HEK293 (cell line): ENCODE measurements around the gene ITGB8.

Experiments used
- BCL11A ChIP-seq: fragments of 450-650 bp; formaldehyde crosslinking; IDR thresholded peaks from 2 replicates; pipeline ENCODE4 v1.5.1; 2016; ENCODE audit warnings: low read depth, missing biosample characterization, missing genetic modification characterization
- INSM2 ChIP-seq: fragments of 450-650 bp; formaldehyde crosslinking; IDR thresholded peaks from 2 replicates; pipeline ENCODE4 v1.5.1; 2016; ENCODE audit warnings: missing biosample characterization, missing genetic modification characterization
- MEIS1 ChIP-seq: sonication (generic); formaldehyde crosslinking; IDR thresholded peaks from 2 replicates; pipeline ENCODE4 v1.8.1; 2022; ENCODE audit warnings: missing genetic modification reagents, mild to moderate bottlenecking, borderline replicate concordance
- RBAK ChIP-seq: fragments of 450-650 bp; formaldehyde crosslinking; IDR thresholded peaks from 2 replicates; pipeline ENCODE4 v1.5.1; 2016; ENCODE audit warnings: missing biosample characterization, missing genetic modification characterization
- SCRT1 ChIP-seq: fragments of 450-650 bp; formaldehyde crosslinking; IDR thresholded peaks from 2 replicates; pipeline ENCODE4 v1.5.1; 2016; ENCODE audit warnings: missing biosample characterization, missing genetic modification characterization, borderline replicate concordance
- ZBTB1 ChIP-seq: fragments of 450-650 bp; formaldehyde crosslinking; IDR thresholded peaks from 2 replicates; pipeline ENCODE4 v1.5.1; 2016; ENCODE audit warnings: missing biosample characterization, missing genetic modification characterization
- ZFP37 ChIP-seq: fragments of 450-650 bp; formaldehyde crosslinking; IDR thresholded peaks from 2 replicates; pipeline ENCODE4 v1.5.1; 2016; ENCODE audit warnings: missing biosample characterization, missing genetic modification characterization
- ZNF10 ChIP-seq: fragments of 450-650 bp; formaldehyde crosslinking; IDR thresholded peaks from 2 replicates; pipeline ENCODE4 v1.5.1; 2017; ENCODE audit warnings: missing biosample characterization, missing genetic modification characterization
- ZNF221 ChIP-seq: fragments of 450-650 bp; formaldehyde crosslinking; IDR thresholded peaks from 2 replicates; pipeline ENCODE4 v1.5.1; 2017; ENCODE audit warnings: missing biosample characterization, missing genetic modification characterization, borderline replicate concordance
- ZNF600 ChIP-seq: fragments of 450-650 bp; formaldehyde crosslinking; IDR thresholded peaks from 2 replicates; pipeline ENCODE4 v1.5.1; 2016; ENCODE audit warnings: missing biosample characterization, missing genetic modification characterization
- ZNF658 ChIP-seq: fragments of 450-650 bp; formaldehyde crosslinking; IDR thresholded peaks from 2 replicates; pipeline ENCODE4; 2016; ENCODE audit warnings: missing biosample characterization, missing genetic modification characterization
- TF ChIP-seq, protein P1 (sequence below): fragments of 450-650 bp; formaldehyde crosslinking; IDR thresholded peaks from 2 replicates; pipeline ENCODE4 v1.5.1; 2016; ENCODE audit warnings: missing biosample characterization, missing genetic modification characterization
- TF ChIP-seq, protein P2 (sequence below): fragments of 450-650 bp; formaldehyde crosslinking; IDR thresholded peaks from 2 replicates; pipeline ENCODE4 v1.5.1; 2016; ENCODE audit warnings: missing biosample characterization, missing genetic modification characterization
- TF ChIP-seq, protein P3 (sequence below): fragments of 450-650 bp; formaldehyde crosslinking; IDR thresholded peaks from 2 replicates; pipeline ENCODE4 v1.5.1; 2016; ENCODE audit warnings: missing biosample characterization, missing genetic modification characterization

- no peak for TF ChIP-seq BCL11A (tag by site-specific recombination)
- TF ChIP-seq, protein P1, sequence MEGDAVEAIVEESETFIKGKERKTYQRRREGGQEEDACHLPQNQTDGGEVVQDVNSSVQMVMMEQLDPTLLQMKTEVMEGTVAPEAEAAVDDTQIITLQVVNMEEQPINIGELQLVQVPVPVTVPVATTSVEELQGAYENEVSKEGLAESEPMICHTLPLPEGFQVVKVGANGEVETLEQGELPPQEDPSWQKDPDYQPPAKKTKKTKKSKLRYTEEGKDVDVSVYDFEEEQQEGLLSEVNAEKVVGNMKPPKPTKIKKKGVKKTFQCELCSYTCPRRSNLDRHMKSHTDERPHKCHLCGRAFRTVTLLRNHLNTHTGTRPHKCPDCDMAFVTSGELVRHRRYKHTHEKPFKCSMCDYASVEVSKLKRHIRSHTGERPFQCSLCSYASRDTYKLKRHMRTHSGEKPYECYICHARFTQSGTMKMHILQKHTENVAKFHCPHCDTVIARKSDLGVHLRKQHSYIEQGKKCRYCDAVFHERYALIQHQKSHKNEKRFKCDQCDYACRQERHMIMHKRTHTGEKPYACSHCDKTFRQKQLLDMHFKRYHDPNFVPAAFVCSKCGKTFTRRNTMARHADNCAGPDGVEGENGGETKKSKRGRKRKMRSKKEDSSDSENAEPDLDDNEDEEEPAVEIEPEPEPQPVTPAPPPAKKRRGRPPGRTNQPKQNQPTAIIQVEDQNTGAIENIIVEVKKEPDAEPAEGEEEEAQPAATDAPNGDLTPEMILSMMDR (tag by site-specific recombination) = no peak
- TF ChIP-seq ZNF10 (tag by site-specific recombination) = no peak
- no peak for TF ChIP-seq SCRT1 (tag by site-specific recombination)
- no peak for TF ChIP-seq ZNF600 (tag by site-specific recombination)
- TF ChIP-seq ZNF221 (tag by site-specific recombination) = no peak
- no peak for TF ChIP-seq ZBTB1
- TF ChIP-seq, protein P2, sequence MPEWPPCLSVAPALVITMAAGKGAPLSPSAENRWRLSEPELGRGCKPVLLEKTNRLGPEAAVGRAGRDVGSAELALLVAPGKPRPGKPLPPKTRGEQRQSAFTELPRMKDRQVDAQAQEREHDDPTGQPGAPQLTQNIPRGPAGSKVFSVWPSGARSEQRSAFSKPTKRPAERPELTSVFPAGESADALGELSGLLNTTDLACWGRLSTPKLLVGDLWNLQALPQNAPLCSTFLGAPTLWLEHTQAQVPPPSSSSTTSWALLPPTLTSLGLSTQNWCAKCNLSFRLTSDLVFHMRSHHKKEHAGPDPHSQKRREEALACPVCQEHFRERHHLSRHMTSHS (tag by site-specific recombination) = no peak
- TF ChIP-seq ZFP37 (tag by site-specific recombination) = no peak
- no peak for TF ChIP-seq ZNF658 (tag by site-specific recombination)
- TF ChIP-seq RBAK (tag by site-specific recombination) = no peak
- no peak for TF ChIP-seq MEIS1 (CRISPR knock-in tag)
- TF ChIP-seq, protein P3, sequence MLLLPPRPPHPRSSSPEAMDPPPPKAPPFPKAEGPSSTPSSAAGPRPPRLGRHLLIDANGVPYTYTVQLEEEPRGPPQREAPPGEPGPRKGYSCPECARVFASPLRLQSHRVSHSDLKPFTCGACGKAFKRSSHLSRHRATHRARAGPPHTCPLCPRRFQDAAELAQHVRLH (tag by site-specific recombination) = no peak
- TF ChIP-seq INSM2 (tag by site-specific recombination) = no peak
Observed at GRCh38 chr7:20409961-20410360, 79.3 kb downstream of the ITGB8 start.
